H9 (cell line): ENCODE data around the gene RAB17. TPM values are rescaled to one million over a fixed set of nuclear protein-coding genes. Genes with fewer than 3 reads are reported as not detected.

ENCODE experiments used
- DNase-seq: peaks from one replicate; pipeline ENCODE4 v3.0.0-alpha.2; 2017
- H2AFZ ChIP-seq: one replicate; pipeline ENCODE4 v1.6.1; 2013; ENCODE audit warnings: mild to moderate bottlenecking, low read length, control low read depth, moderate library complexity
- H2AK5ac ChIP-seq: 2 replicates; pipeline ENCODE4 v1.6.1; 2013; ENCODE audit warnings: low read length, control low read depth, mixed read lengths; ENCODE audit not compliant: insufficient read length
- H2BK120ac ChIP-seq: one replicate; pipeline ENCODE4 v1.6.1; 2013; ENCODE audit warnings: low read depth, mild to moderate bottlenecking, low read length, control low read depth, inconsistent platforms; ENCODE audit not compliant: poor library complexity, severe bottlenecking
- H2BK12ac ChIP-seq: 2 replicates; pipeline ENCODE4 v1.6.1; 2013; ENCODE audit warnings: low read length, control low read depth, mixed read lengths, low read depth; ENCODE audit not compliant: insufficient read length
- H2BK15ac ChIP-seq: 2 replicates; pipeline ENCODE4 v1.6.1; 2013; ENCODE audit warnings: low read depth, low read length, control low read depth
- H2BK20ac ChIP-seq: one replicate; pipeline ENCODE4 v1.6.1; 2013; ENCODE audit warnings: low read depth, mild to moderate bottlenecking, low read length, control low read depth, inconsistent platforms; ENCODE audit not compliant: poor library complexity, severe bottlenecking
- H2BK5ac ChIP-seq: 2 replicates; pipeline ENCODE4 v1.6.1; 2013; ENCODE audit warnings: low read length, control low read depth, mixed read lengths; ENCODE audit not compliant: insufficient read length
- H3K14ac ChIP-seq: 2 replicates; pipeline ENCODE4 v1.6.1; 2013; ENCODE audit warnings: low read length, control low read depth; ENCODE audit not compliant: insufficient read depth
- H3K18ac ChIP-seq: 2 replicates; pipeline ENCODE4 v1.6.1; 2013; ENCODE audit warnings: low read depth, mild to moderate bottlenecking, mixed read lengths, low read length, control low read depth; ENCODE audit not compliant: insufficient read length
- H3K23ac ChIP-seq: 2 replicates; pipeline ENCODE4 v1.6.1; 2013; ENCODE audit warnings: low read length, control low read depth, mixed read lengths, low read depth; ENCODE audit not compliant: insufficient read length
- H3K23me2 ChIP-seq: 2 replicates; pipeline ENCODE4 v1.6.1; 2013; ENCODE audit warnings: low read depth, mild to moderate bottlenecking, mixed read lengths, low read length, control low read depth; ENCODE audit not compliant: insufficient read length, poor library complexity, severe bottlenecking
- H3K27ac ChIP-seq: 2 replicates; pipeline ENCODE4 v1.5.1; 2013; ENCODE audit warnings: low read length, control low read depth, mixed read lengths, low read depth; ENCODE audit not compliant: insufficient read length
- H3K27me3 ChIP-seq: 2 replicates; pipeline ENCODE4 v1.6.1; 2013; ENCODE audit warnings: low read length, control low read depth, inconsistent platforms; ENCODE audit not compliant: insufficient read depth
- H3K4ac ChIP-seq: 2 replicates; pipeline ENCODE4 v1.6.1; 2013; ENCODE audit warnings: low read depth, mild to moderate bottlenecking, control low read depth, inconsistent platforms, low read length, moderate library complexity
- H3K4me1 ChIP-seq: 2 replicates; pipeline ENCODE4 v1.6.1; 2013; ENCODE audit warnings: low read length, control low read depth, inconsistent platforms; ENCODE audit not compliant: insufficient read depth
- H3K4me2 ChIP-seq: 2 replicates; pipeline ENCODE4 v1.6.1; 2013; ENCODE audit warnings: low read length, control low read depth, mixed read lengths; ENCODE audit not compliant: insufficient read length, insufficient read depth
- H3K56ac ChIP-seq: 2 replicates; pipeline ENCODE4 v1.6.1; 2013; ENCODE audit warnings: low read depth, mild to moderate bottlenecking, mixed read lengths, low read length, control low read depth; ENCODE audit not compliant: insufficient read length
- H3K79me1 ChIP-seq: 2 replicates; pipeline ENCODE4 v1.6.1; 2013; ENCODE audit warnings: low read depth, mild to moderate bottlenecking, moderate library complexity, low read length, control low read depth, inconsistent platforms; ENCODE audit not compliant: insufficient read depth, poor library complexity, severe bottlenecking
- H3K79me2 ChIP-seq: 2 replicates; pipeline ENCODE4 v1.6.1; 2013; ENCODE audit warnings: low read length, control low read depth, inconsistent platforms; ENCODE audit not compliant: insufficient read depth
- H3K9ac ChIP-seq: 2 replicates; pipeline ENCODE4 v1.6.1; 2013; ENCODE audit warnings: low read length, control low read depth, mixed read lengths; ENCODE audit not compliant: insufficient read length; ENCODE audit errors: extremely low read depth
- H3K9me3 ChIP-seq: one replicate; pipeline ENCODE4 v1.6.1; 2013; ENCODE audit warnings: low read depth, low read length, inconsistent platforms; ENCODE audit not compliant: control insufficient read depth
- H3T11ph ChIP-seq: one replicate; pipeline ENCODE4 v1.6.1; 2013; ENCODE audit warnings: mild to moderate bottlenecking, low read length, control low read depth, inconsistent platforms
- H4K20me1 ChIP-seq: one replicate; pipeline ENCODE4 v1.6.1; 2013; ENCODE audit not compliant: control insufficient read depth, insufficient read length, insufficient read depth
- H4K5ac ChIP-seq: 2 replicates; pipeline ENCODE4 v1.6.1; 2013; ENCODE audit warnings: low read depth, mild to moderate bottlenecking, mixed read lengths, low read length, control low read depth; ENCODE audit not compliant: insufficient read length
- H4K8ac ChIP-seq: replicated peaks from 2 replicates; pipeline ENCODE4 v1.6.1; 2013; ENCODE audit warnings: low read length, control low read depth, mixed read lengths, low read depth; ENCODE audit not compliant: insufficient read length
- H4K91ac ChIP-seq: 2 replicates; pipeline ENCODE4 v1.6.1; 2013; ENCODE audit warnings: low read depth, mild to moderate bottlenecking, moderate library complexity, mixed read lengths, low read length, control low read depth; ENCODE audit not compliant: insufficient read length
- H3K27ac Mint-ChIP-seq, 3 experiments: 2 replicates in 2 of 3; 3 replicates in 1 of 3; pipeline ENCODE4 v1.8.0; 2020 to 2021; ENCODE audit warnings: mixed read lengths in 3 of 3, mild to moderate bottlenecking in 1 of 3, moderate library complexity in 1 of 3
- H3K27me3 Mint-ChIP-seq: 2 replicates; pipeline ENCODE4 v1.8.0; 2021; ENCODE audit warnings: low read depth, mild to moderate bottlenecking, moderate library complexity, mixed read lengths
- H3K36me3 Mint-ChIP-seq, 3 experiments: 2 replicates in 2 of 3; 3 replicates in 1 of 3; pipeline ENCODE4 v1.8.0; 2020 to 2021; ENCODE audit warnings: low read depth in 3 of 3, mixed read lengths in 3 of 3; ENCODE audit not compliant: insufficient read depth in 1 of 3
- H3K4me1 Mint-ChIP-seq, 2 experiments: 2 replicates each; pipeline ENCODE4 v1.8.0; 2020; ENCODE audit warnings: mixed read lengths in 2 of 2
- H3K4me3 Mint-ChIP-seq, 2 experiments: 2 replicates in 1 of 2; 3 replicates in 1 of 2; pipeline ENCODE4 v1.8.0; 2020 to 2021; ENCODE audit warnings: mild to moderate bottlenecking in 2 of 2, mixed read lengths in 2 of 2, moderate library complexity in 1 of 2
- H3K9me3 Mint-ChIP-seq, 2 experiments: 2 replicates in 1 of 2; 3 replicates in 1 of 2; pipeline ENCODE4 v1.8.0; 2020; ENCODE audit warnings: mild to moderate bottlenecking in 2 of 2, mixed read lengths in 2 of 2, moderate library complexity in 1 of 2
- WGBS: extraction: QIAGEN DNeasy Blood & Tissue Kit; methylation state at CpG from one replicate; pipeline ENCODE4 v1.1.7; 2013; ENCODE audit warnings: missing lambda C conversion rate, low lambda C conversion rate, mixed read lengths; ENCODE audit not compliant: insufficient read length; ENCODE audit errors: extremely low coverage; 5-methylcytosine and 5-hydroxymethylcytosine counted together
- total RNA-seq: library from RNA; stranded (reverse); gene quantifications from 2 replicates; pipeline ENCODE4 v1.2.1, GENCODE V29; 2021
- TF ChIP-seq, protein P1 (sequence below): fragments of 200-600 bp; sonication (generic); conservative IDR thresholded peaks from 3 replicates; pipeline ENCODE4 v1.8.0; 2021; ENCODE audit warnings: antibody characterized with exemption, mild to moderate bottlenecking

Gene RAB17
- total RNA-seq, 1 experiment from 2014 or later: 31.9 TPM

DNA sequence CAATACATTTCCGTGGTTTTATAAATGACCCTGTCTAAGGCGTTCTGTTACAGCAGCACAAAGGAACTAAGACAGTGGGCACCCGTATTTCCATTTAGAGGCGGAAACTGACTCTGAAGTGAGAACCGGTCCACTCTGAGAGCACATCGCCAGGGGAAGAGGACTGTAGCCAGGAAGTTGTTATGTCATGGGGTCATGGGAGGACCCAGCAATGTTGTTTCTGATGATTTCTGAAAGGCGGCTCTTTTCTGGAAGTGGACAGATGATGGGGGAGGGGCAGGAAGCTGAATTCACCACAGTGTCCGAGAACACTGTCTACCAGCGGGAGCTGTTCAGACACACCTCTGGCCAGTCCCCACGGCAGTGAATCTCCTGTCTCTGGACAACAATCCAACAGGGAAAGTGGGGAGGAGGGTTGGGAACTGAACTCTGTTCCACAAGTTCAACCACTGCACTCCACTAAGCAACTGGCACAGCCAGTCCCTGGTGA is 34.7 kb upstream of the RAB17 start:
- Histone ChIP-seq H2BK12ac (no peak overlapping the region), H3K4me1 (peaks cover 4% of the 10 kb centered on the region; the same call in 1 of the 2 replicates), H3T11ph (no peak overlapping the region), H2AFZ (no peak overlapping the region), H3K27ac (no peak overlapping the region), H3K9ac (no peak overlapping the region), H3K4me2 (no peak overlapping the region), H3K9me3 (no peaks in the 10 kb centered on the region), H4K8ac (no peak overlapping the region), H3K79me1 (no peaks in the 10 kb centered on the region), H2BK15ac (no peak overlapping the region), H2BK120ac (no peak overlapping the region), H4K91ac (no peak overlapping the region), H2BK5ac (no peak overlapping the region), H3K14ac (no peak overlapping the region), H3K23me2 (peaks cover 3% of the 10 kb centered on the region), H3K23ac (no peak overlapping the region), H2AK5ac (no peak overlapping the region), H3K18ac (no peak overlapping the region), H3K27me3 (peaks cover 3% of the 10 kb centered on the region; the same call in 1 of the 2 replicates), H4K5ac (no peak overlapping the region), H3K79me2 (no peaks in the 10 kb centered on the region; the same call in 1 of the 2 replicates), H3K4ac (no peak overlapping the region), H4K20me1 (no peaks in the 10 kb centered on the region), H3K56ac (no peak overlapping the region), H2BK20ac (no peak overlapping the region)
- 0 out of 5 replicates have a peak overlapping the region, but pooled peaks of 1 of the 2 experiments have one; percentile 16 for H3K4me3 Mint-ChIP-seq
- peak; percentile 12 for DNase-seq
- TF ChIP-seq, protein P1, sequence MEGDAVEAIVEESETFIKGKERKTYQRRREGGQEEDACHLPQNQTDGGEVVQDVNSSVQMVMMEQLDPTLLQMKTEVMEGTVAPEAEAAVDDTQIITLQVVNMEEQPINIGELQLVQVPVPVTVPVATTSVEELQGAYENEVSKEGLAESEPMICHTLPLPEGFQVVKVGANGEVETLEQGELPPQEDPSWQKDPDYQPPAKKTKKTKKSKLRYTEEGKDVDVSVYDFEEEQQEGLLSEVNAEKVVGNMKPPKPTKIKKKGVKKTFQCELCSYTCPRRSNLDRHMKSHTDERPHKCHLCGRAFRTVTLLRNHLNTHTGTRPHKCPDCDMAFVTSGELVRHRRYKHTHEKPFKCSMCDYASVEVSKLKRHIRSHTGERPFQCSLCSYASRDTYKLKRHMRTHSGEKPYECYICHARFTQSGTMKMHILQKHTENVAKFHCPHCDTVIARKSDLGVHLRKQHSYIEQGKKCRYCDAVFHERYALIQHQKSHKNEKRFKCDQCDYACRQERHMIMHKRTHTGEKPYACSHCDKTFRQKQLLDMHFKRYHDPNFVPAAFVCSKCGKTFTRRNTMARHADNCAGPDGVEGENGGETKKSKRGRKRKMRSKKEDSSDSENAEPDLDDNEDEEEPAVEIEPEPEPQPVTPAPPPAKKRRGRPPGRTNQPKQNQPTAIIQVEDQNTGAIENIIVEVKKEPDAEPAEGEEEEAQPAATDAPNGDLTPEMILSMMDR: no peak
- no peak overlapping the region for H3K27ac Mint-ChIP-seq
- no CpG with 5 or more reads among the region's 10 CpGs for WGBS
- H3K27me3 Mint-ChIP-seq: peaks cover 44% of the 10 kb centered on the region
- H3K4me1 Mint-ChIP-seq: peaks cover 16 to 22% of the 10 kb centered on the region in 2 experiments
- H3K36me3 Mint-ChIP-seq: peaks cover 4 to 5% (median 4%) of the 10 kb centered on the region in 3 experiments
- peaks cover 0 to 3% of the 10 kb centered on the region in 2 experiments; a peak in 2 of 5 replicates for H3K9me3 Mint-ChIP-seq
